Adipose tissue (tissue), 3 donors: ENCODE data around the gene CERT1. TPM values are rescaled to one million over a fixed set of nuclear protein-coding genes. Genes with fewer than 3 reads are reported as not detected.

Source experiments
- H3K27ac ChIP-seq: one replicate; pipeline ENCODE4 v1.5.1; 2013; ENCODE audit warnings: low read depth, low read length
- WGBS, 3 donors: extraction: QIAGEN DNeasy Blood & Tissue Kit; methylation state at CpG; one replicate each; pipeline ENCODE4 v1.1.7; 2013; 5-methylcytosine and 5-hydroxymethylcytosine counted together
- polyA plus RNA-seq, 3 donors: library from polyadenylated mRNA; stranded (reverse); fragments of 200-250 nt; gene quantifications; one replicate each; pipeline ENCODE4 v1.2.3, GENCODE V29; 2013
- donor health status: healthy with polysubstance abuse.
- donor health status: Bipolar disorder and iron deficiency.
- donor health status: healthy.

CERT1 gene
- polyA plus RNA-seq, 3 donors: 9.3 to 38.5 (median 19.0) TPM

DNA sequence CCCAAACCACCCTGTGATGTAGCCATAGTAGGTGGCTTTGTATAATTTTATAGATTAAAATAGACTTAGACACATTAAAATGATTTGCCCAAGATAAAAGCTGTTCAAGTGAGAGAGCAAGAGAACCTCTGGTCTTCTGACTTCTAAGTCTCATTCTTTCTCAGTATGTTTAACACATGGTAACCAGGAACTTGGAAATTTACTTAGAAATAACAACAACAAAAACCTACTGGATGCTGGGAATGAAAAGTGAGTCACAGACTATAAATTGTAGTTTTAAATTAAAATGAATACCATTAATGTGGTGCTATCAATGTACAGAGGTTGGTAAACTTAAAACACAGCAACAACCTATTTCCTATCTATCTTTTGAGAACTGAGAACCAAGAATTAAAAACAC lies 144.0 kb downstream of the CERT1 start:
- no peak overlapping the region for H3K27ac ChIP-seq

DNA sequence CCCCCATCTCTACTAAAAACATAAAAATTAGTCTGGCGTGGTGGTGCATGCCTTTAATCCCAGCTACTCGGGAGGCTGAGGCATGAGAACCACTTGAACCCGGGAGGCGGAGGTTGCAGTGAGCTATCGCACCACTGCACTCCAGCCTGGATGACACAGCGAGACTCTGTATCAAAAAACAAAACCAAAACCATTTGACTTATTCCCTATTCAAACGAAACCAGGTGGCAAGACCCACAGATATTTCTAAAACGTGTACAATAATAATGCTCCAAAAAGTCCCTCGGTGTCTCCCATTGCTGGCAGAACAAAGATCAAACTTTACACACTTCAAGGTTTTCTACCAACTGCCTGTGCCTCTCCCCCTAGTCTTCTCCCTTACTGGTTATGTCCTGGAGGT lies 144.6 kb downstream of the CERT1 start:
- no peak overlapping the region for H3K27ac ChIP-seq
- 87 to 91% (median 90%) methylated on average over 9 of the region's 9 CpGs for WGBS, 3 donors

DNA sequence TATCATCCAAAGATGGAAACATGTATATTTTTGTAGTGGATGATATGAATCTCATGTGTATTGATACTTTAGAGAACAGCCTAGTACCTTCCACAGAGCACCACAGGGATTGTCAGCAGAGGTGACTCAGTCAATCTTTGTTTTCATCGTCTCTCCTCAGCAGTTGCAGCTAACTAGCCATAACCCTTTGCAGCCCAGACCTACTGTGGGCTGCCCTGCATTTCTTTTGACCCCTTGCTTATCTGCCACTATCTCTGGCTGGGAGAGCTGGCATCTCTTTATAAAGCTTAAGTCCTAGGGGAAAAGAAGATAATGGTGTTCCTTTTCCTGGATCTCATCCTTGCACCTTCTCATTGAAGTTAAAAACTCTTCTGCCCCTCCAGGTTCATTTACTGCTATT lies 145.7 kb downstream of the CERT1 start:
- H3K27ac ChIP-seq: no peak overlapping the region
- 20 to 63% (median 50%) methylated on average over 1 of the region's 1 CpG for whole genome bisulfite sequencing, 3 donors

DNA sequence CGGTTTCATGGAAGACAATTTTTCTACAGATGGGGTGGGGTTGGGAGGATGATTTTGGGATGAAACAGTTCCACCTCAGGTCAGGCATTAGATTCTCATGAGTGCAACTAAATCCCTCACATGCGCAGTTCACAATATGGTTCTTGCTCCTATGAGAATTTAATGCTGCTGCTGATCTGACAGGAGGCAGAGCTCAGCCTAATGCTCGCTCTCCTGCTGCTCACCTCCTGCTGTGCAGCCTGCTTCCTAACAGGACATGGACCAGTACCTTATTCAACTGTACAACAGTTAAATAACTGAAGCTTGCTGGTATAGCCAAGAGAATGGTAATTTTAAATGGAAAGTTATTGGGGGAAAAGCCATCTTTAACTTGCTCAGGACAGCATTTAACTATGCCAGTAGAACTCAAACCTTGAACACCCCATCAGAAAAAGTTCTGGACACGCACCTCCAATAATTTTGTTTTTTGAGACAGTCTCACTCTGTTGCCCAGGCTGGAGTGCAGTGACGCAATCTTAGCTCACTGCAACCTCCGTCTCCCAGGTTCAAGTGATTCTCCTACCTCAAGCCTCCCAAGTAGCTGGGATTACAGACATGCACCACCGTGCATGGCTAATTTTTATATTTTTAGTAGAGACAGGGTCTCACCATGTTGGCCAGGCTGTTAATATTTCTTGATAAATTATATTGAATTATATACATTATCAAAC lies 146.7 kb downstream of the CERT1 start:
- no peak overlapping the region for H3K27ac ChIP-seq
- WGBS, 3 donors: 88 to 92% (median 91%) methylated on average over 7 of the region's 7 CpGs

DNA sequence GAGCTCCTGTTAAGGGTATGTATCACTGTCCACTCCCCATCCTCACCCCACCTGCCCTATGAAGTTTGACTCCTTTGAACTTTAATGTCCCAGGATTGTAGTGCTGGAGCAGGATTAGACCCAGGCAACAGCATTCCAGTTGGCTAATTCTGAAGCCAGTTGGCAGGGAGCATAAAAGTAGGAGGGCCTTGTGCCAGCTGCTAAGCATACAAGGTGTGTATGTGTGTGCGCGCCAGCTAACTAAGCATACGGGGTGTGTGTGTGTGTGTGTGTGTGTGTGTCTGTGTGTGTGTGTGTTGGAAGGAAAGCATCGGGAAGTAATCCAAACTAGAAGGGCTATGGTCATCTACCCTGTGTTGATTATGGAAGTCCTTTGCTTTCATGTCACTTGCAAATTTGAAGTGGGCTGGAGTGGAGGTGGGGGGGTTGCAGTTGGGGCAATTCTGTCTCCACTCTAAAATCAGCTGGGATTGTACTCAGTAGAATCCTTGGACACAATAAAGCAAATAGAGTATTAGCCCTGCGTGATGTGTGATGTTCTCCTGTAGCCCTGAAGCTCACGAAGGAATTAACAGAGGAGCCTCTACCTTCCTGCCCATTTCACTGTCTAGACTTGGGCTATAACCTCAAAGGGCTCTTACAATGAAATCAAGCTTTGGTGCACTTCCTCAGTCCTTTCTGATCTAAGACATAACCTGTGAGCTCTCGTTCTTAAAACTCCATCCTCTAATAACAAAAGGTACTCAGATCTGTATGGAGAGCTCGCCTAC lies 147.5 kb downstream of the CERT1 start:
- 56 to 82% (median 81%) methylated on average over 8 of the region's 8 CpGs for WGBS, 3 donors
- no peak overlapping the region for H3K27ac ChIP-seq

DNA sequence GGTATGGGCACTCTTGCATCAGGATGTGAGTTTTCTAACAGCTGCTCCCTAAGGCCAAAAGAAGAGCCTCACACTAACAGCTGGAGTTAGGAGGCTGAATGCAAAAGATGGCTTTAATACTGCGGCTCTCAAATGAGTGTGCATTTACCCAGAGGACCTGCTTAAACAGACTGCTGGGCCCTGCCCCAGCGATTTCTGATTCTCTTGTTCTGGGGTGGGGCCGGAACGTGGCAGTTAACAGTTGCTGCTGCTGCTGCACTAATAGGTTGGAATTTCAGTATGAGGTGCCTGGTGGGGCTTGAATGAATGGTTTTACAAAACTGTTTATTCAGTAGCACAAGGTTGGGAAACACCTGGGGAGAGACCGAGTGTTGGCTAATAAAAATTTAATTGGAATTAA lies 148.3 kb downstream of the CERT1 start:
- H3K27ac ChIP-seq: no peak overlapping the region
- WGBS, 3 donors: 68 to 80% (median 71%) methylated on average over 5 of the region's 5 CpGs

DNA sequence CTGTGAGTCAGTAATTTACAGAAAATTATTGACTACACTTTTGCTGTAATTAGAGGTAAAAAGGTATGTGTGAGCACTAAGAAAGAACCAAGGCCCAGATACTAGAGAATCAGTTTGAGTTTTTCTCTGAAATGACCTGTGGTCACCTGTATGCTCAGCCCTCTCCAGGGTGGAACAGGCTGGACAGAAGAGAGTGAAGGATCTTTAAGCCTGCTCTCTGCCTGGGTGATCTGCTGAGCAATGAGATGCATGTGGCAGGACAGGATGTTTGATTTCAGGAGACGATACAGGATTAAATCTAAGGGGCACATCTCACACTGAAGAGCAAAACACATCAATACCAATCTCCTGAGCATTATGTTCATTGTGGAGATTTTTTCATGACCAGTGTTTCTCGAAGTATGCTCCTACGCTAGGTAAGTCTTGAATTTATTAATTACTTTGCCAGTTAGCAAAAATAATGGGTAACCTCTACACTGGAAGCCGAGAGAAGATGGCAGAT lies 148.9 kb downstream of the CERT1 start:
- H3K27ac ChIP-seq: no peak overlapping the region
- 91 to 95% (median 93%) methylated on average over 4 of the region's 4 CpGs for WGBS, 3 donors

DNA sequence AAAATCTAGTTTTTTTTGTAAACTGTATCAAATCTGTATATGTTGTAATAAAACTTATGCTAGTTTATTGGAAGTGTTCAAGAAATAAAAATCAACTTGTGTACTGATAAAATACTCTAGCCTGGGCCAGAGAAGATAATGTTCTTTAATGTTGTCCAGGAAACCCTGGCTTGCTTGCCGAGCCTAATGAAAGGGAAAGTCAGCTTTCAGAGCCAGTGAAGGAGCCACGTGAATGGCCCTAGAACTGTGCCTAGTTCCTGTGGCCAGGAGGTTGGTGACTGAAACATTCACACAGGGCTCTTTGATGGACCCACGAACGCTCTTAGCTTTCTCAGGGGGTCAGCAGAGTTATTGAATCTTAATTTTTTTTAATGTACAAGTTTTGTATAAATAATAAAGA lies 150.1 kb downstream of the CERT1 start:
- WGBS, 3 donors: 48 to 69% (median 56%) methylated on average over 4 of the region's 4 CpGs
- no peak overlapping the region for H3K27ac ChIP-seq

DNA sequence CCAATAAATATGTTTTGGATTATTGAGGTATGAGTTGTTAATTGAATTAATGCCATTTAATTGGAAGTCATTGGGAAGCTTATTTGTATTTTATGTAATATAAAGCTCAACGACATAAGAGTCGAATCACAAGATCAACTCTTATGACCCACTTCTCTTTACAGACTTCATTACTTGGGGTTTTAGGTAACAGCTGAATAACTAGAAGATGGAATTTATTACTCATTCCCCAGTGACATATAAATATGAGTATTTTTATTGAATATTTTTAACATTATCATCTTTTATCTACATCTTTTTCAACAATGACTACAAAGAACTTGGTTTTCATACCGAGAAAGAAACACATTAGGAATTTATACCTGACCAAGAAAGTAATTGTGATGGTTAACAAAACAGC lies 153.3 kb downstream of the CERT1 start:
- no peak overlapping the region for H3K27ac ChIP-seq
- 92 to 96% (median 96%) methylated on average over 3 of the region's 3 CpGs for WGBS, 3 donors

DNA sequence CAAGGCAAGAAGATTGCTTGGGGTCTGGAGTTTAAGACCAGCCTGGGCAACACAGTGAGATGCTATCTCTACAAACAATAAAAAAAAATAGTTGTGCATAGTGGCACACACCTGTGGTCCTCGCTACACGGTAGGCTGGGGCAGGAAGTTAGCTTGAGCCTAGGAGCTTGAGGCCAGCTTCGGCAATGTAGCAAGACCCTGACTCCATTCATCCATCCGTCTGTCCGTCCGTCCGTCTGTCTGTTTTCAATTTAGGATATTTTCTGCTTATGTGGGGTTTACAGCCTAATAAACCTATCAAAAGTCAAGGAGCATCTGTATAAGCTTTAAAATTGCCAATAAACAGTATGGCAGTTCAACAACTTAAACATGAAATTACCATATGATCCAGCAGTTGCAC lies 154.7 kb downstream of the CERT1 start:
- H3K27ac ChIP-seq: no peak overlapping the region

DNA sequence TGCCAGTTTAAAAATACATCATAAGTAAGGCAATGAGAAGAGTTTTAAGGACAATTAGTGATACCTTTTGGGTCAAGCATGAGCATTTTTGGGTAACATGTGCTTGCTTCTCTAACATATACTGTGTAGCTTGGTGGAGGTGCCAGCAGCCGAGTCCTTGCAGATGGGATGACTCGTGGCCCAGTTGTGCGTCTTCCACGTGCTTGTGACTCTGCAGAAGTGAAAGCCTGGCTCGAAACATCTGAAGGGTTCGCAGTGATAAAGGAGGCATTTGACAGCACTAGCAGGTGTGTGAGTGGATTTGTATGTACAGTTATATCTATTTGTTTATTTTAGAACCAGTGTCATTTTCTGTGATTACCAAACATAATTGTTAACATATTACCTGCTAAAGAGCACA lies 156.2 kb downstream of the CERT1 start:
- H3K27ac ChIP-seq: no peak overlapping the region
- 90 to 95% (median 93%) methylated on average over 6 of the region's 6 CpGs for WGBS, 3 donors

More for the DNA sequence above, 154.7 kb downstream of the CERT1 start:
- WGBS, 3 donors: 96 to 98% (median 97%) methylated on average over 7 of the region's 7 CpGs

DNA sequence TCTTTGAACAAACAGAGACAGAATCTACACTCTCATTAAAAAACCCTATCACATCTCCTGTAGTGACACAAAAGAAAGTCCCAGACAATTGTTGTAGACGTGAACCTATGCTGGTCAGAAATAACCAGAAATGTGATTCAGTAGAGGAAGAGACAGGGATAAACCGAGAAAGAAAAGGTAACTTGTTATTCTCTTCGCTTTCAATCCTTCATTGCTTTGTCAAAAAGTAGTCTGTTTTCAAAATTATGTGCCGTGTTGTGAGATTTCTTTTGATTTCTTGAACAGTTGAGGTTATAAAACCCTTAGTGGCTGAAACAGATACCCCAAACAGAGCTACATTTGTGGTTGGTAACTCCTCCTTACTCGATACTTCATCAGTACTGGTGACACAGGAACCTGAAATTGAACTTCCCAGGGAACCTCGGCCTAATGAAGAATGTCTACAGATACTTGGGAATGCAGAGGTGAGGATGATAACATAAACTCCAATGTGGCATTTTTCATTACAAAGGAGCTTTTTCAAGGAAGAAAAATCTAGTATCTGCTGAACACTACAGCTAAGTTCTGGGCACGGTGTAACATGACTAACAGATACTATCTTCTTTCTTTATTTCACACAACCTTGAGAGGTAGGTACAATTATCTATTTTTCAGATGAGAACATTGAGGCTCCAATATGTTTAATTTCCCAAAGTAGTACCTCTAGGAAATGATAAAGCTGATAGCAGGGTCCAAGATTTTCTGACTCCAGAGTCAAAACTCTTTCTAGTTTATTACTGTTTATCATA lies 160.1 kb downstream of the CERT1 start:
- 92 to 98% (median 95%) methylated on average over 7 of the region's 7 CpGs for WGBS, 3 donors
- H3K27ac ChIP-seq: no peak overlapping the region

DNA sequence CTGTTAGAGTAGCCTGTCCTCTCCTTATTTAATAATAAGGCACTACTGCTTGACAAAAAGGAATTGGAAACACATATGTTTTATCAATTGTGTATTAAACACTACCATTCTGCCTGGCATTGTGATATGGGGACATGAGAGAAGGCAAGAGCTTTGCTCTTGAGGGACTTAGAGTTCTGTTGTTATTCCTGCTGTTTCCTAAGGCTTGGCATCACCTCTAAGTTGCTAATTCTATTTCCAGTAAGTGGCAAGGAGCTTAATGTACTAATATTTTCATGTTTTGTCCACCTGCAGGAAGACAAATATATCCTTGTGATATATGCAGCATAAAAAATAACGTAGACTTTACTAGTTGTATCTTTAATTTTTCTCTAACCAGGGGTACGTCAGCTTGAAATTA lies 161.8 kb downstream of the CERT1 start:
- 95 to 98% (median 97%) methylated on average over 2 of the region's 2 CpGs for WGBS, 3 donors
- no peak overlapping the region for H3K27ac ChIP-seq

DNA sequence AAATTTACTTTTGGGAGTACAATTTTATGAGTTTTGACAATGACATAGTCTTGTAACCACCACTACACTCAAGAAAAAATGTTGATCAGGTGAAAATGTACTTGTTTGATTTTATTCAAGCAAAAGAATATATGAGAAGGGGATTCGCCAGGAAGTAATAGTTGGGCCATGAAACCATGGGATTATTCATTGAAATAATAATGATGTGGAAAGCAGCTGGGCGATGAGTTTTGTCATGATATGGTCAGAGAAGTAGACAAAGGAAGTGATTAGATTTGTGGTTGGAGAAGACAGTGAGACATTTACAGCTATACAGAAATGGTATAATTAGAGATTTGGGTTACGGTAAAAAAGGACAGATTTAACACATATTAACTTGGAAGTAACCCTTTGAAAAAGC lies 163.2 kb downstream of the CERT1 start:
- no peak overlapping the region for H3K27ac ChIP-seq
- WGBS, 3 donors: 79 to 96% (median 80%) methylated on average over 3 of the region's 3 CpGs

DNA sequence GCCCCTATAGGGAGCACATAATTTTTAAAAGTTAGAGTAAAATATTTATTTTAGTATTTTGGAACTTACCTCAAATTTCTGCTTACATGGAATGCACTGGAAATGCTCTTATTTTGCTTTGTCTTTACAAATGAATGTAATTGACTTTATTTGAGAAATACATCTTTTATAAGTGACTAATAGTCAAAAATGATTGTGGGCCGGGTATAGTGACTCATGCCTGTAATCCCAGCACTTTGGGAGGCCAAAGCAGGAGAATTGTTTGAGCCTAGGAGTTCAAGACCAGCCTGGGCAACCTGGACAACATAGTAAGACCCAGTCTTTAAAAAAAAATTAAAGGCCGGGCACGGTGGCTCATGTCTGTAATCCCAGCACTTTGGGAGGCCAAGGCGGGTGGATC lies 168.6 kb downstream of the CERT1 start:
- 95 to 97% (median 96%) methylated on average over 4 of the region's 4 CpGs for WGBS, 3 donors
- no peak overlapping the region for H3K27ac ChIP-seq

DNA sequence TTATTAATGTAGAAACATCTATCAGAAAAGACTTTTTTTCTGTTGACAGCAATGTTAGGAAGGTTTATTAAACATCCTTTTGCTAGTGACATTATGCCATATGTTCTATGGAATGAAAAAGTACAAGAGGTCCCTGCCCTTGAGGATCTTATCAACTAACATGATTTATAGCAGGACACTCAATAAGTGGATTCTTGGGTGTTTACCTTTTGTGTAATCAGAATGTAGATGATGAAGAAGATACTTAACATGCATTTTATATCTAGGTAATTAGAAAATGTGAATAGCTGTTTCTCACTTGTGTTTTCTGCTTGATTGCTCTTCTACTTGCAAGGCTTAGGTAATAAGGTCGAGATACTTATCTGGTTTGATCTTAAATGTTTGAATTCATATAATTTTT lies 169.5 kb downstream of the CERT1 start:
- no peak overlapping the region for H3K27ac ChIP-seq
- WGBS, 3 donors: 65 to 93% (median 92%) methylated on average over 1 of the region's 1 CpG

DNA sequence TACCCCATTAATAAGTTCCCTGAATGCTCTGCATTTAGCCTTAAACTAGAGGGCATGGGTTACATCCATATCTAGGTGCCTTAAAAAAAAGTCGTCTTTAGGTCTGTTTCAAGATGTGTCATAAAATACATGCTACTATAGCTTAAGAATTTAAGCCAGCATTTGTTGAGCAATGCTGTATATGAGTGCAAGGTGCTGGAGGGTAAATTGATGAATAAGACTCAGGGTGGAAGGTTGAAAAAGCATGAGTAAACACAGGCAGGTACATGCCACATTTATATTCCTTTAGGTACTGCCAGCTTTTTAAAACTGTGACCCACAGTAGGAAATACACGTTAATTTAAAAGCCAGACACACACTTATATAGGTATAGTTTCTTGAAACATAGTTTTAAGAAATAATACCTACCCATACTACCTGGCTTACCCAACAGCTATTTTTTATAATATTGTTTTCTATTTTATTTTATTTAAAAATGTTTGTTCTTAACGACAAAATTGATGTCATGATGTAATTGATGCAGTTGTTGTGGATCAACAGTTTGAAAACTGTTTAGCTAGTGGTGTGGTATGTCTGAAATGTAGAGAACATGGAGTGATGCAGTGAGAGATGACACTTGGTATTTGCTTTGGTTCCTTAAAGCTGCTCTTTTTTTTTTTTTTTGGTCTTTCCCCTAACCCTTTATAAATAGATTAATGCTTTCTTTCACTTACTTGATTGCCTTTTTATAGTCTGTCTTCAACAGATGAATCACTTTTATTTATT lies 170.5 kb downstream of the CERT1 start:
- H3K27ac ChIP-seq: no peak overlapping the region
- 66 to 79% (median 76%) methylated on average over 3 of the region's 3 CpGs for WGBS, 3 donors

DNA sequence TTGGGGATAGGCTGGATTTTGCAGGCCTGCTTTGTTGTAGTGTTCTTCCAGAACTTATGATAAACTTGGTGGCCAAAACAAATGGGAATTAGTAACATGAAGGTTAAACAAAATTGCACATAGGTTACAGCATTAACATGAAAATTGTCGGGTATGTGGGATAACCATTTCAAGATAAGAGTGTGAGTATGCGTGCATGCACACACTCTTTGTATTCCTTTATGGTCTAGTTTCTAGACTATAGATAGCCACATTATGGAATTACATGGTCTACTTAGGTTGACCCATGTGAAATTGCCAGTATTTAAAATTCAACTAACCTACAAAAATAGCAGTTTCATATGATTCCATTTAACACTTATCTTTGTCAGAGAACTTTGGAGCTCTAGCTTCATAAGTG lies 173.0 kb downstream of the CERT1 start:
- WGBS, 3 donors: 45 to 77% (median 72%) methylated on average over 2 of the region's 2 CpGs
- H3K27ac ChIP-seq: no peak overlapping the region
